ENCODE results near the gene PPHLN1. TPM values are rescaled to one million over a fixed set of nuclear protein-coding genes. Genes with fewer than 3 reads are reported as not detected.

Gene PPHLN1
- total and polyA plus RNA-seq, 2 of the 8 experiments (the other 6 are each of a cell fraction or from before 2014, with no cell fraction given) = 34.3 to 71.6 TPM

DNA sequence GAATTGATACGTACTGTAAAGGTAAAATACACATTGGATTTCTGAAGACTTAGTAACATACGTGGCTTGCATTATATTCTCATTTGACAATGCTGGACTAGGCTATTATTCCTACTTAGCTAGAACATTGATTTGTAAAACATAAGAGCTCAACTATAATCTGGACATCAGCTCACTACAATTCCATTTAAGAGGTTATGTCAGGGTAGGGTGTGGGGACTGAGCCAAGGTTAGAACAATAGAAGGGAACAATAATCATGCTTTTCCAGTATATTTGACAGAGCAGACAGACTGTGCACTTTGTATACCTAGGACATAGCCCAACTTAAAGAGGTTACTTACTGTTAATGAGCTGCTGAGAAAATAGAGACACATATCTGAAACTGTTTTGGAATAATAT lies 10.9 kb upstream of the PPHLN1 start:
- no peak overlapping the region for H2BK15ac ChIP-seq (ENCODE audit: low read length)
- CTCF ChIA-PET (ENCODE audit: partially characterized antibody) = interaction anchor here (1.4 kb wide), 1 partner anchor 19 kb away, joined by 6 read pairs; no protein-coding TSS in a partner anchor
- H3K4me3 ChIP-seq (ENCODE audit: extremely low read depth in 1 of 4, insufficient read depth in 2 of 4, low read depth in 3 of 4, low read length in 4 of 4) = no peak overlapping the region
- H4K5ac ChIP-seq (ENCODE audit: insufficient read length, low read depth, low read length) = no peak overlapping the region
- H3K9ac ChIP-seq (replicated peaks in 1 of 4; ENCODE audit: extremely low read depth in 1 of 4, low read depth in 3 of 4, low read length in 3 of 4) = no peak overlapping the region
- no peak overlapping the region for H3K14ac ChIP-seq (ENCODE audit: insufficient read length)
- no peak overlapping the region for H4K91ac ChIP-seq (replicated peaks; ENCODE audit: insufficient read length, low read length)
- H3K4me2 ChIP-seq (ENCODE audit: insufficient read depth in 1 of 2, low read depth in 2 of 2, low read length in 2 of 2) = no peak overlapping the region
- H3K36me3 ChIP-seq (ENCODE audit: control insufficient read depth in 2 of 4, insufficient read depth in 4 of 4, low read length in 3 of 4) = peaks cover 0 to 21% (median 4%) of the 10 kb centered on the region in 4 experiments; a peak in 4 of 8 replicates
- H3K79me2 ChIP-seq (ENCODE audit: control insufficient read depth in 1 of 2, insufficient read depth in 2 of 2, low read length in 2 of 2) = no peaks in the 10 kb centered on the region
- no peaks in the 10 kb centered on the region for H3K9me3 ChIP-seq (ENCODE audit: insufficient read depth in 2 of 2, low read depth in 1 of 2, low read length in 1 of 2)
- H4K20me1 ChIP-seq (replicated peaks in 1 of 2; ENCODE audit: control insufficient read depth in 1 of 2, insufficient read depth in 2 of 2, low read length in 2 of 2) = no peaks in the 10 kb centered on the region
- DNase-seq (ENCODE audit: low read depth in 1 of 2, low spot score in 2 of 2) = no peak
- no peak overlapping the region for H2AK5ac ChIP-seq (ENCODE audit: low read depth, low read length)
- H3K27ac ChIP-seq (ENCODE audit: low read depth, low read length) = no peak overlapping the region
- no peak overlapping the region for H3K18ac ChIP-seq (ENCODE audit: extremely low read depth, low read length)
- 85% methylated on average over 2 of the region's 2 CpGs; no CpG with 5 or more reads in 1 of the 2 experiments for WGBS, 2 experiments (ENCODE audit: extremely low coverage in 1 of 2, insufficient coverage in 1 of 2, insufficient read length in 1 of 2, insufficient replicate concordance in 2 of 2, low coverage in 1 of 2, low lambda C conversion rate in 2 of 2, missing lambda C conversion rate in 1 of 2)
- no peak overlapping the region for H3K4ac ChIP-seq (replicated peaks; ENCODE audit: insufficient read length, low read depth, low read length)
- no peak overlapping the region for H3K56ac ChIP-seq (replicated peaks; ENCODE audit: insufficient read length, low read depth, low read length)
- no peaks in the 10 kb centered on the region for H3K27me3 ChIP-seq (replicated peaks in 1 of 4; ENCODE audit: control insufficient read depth in 3 of 4, extremely low read depth in 1 of 4, insufficient read depth in 3 of 4, low read length in 3 of 4)
- H2BK12ac ChIP-seq (ENCODE audit: low read depth, low read length) = no peak overlapping the region
- H3K23me2 ChIP-seq (ENCODE audit: low read depth, low read length) = no peaks in the 10 kb centered on the region
- H3K4me1 ChIP-seq (replicated peaks in 1 of 4; ENCODE audit: control insufficient read depth in 3 of 4, insufficient read depth in 4 of 4, low read length in 3 of 4) = no peaks in the 10 kb centered on the region
- H2AFZ ChIP-seq (ENCODE audit: low read length) = no peak overlapping the region
- H3K79me1 ChIP-seq (ENCODE audit: low read depth, low read length) = no peaks in the 10 kb centered on the region
- POLR2A ChIA-PET (ENCODE audit: partially characterized antibody) = no interaction called here
- H2BK5ac ChIP-seq (ENCODE audit: low read depth, low read length) = no peak overlapping the region
- H2BK20ac ChIP-seq (ENCODE audit: low read length) = no peak overlapping the region
- no peak overlapping the region for H4K8ac ChIP-seq (ENCODE audit: extremely low read depth, insufficient read depth, low read length)
- H3K23ac ChIP-seq (ENCODE audit: insufficient read length) = no peak overlapping the region
- FAIRE-seq = no peak
- H2BK120ac ChIP-seq (replicated peaks; ENCODE audit: low read depth, low read length) = no peak overlapping the region
- TF ChIP-seq TCF12 (IDR thresholded peaks at IDR 0.05; ENCODE audit: low read depth, low read length) = no peak
- TF ChIP-seq RAD21 (IDR thresholded peaks at IDR 0.05 in 1 of 2, conservative IDR thresholded peaks at IDR 0.05 in 1 of 2; ENCODE audit: low read depth in 2 of 2, low read length in 2 of 2) = no peak
- TF ChIP-seq EGR1 (IDR thresholded peaks at IDR 0.05; ENCODE audit: borderline replicate concordance, low read depth, low read length) = no peak
- TF ChIP-seq, protein P1, sequence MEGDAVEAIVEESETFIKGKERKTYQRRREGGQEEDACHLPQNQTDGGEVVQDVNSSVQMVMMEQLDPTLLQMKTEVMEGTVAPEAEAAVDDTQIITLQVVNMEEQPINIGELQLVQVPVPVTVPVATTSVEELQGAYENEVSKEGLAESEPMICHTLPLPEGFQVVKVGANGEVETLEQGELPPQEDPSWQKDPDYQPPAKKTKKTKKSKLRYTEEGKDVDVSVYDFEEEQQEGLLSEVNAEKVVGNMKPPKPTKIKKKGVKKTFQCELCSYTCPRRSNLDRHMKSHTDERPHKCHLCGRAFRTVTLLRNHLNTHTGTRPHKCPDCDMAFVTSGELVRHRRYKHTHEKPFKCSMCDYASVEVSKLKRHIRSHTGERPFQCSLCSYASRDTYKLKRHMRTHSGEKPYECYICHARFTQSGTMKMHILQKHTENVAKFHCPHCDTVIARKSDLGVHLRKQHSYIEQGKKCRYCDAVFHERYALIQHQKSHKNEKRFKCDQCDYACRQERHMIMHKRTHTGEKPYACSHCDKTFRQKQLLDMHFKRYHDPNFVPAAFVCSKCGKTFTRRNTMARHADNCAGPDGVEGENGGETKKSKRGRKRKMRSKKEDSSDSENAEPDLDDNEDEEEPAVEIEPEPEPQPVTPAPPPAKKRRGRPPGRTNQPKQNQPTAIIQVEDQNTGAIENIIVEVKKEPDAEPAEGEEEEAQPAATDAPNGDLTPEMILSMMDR (IDR thresholded peaks at IDR 0.05; ENCODE audit: control extremely low read depth in 1 of 3, insufficient read depth in 1 of 3, low read depth in 1 of 3, low read length in 3 of 3) = no peak
- TF ChIP-seq GTF2F1 (IDR thresholded peaks at IDR 0.05; ENCODE audit: borderline replicate concordance, low read depth, low read length) = no peak
- TF ChIP-seq CREB1 (IDR thresholded peaks at IDR 0.05) = no peak
- TF ChIP-seq SP1 (IDR thresholded peaks at IDR 0.05; ENCODE audit: low read depth, low read length) = no peak
- no peak for TF ChIP-seq POU5F1 (IDR thresholded peaks at IDR 0.05; ENCODE audit: low read depth, low read length)
- TF ChIP-seq MAFK (IDR thresholded peaks at IDR 0.05; ENCODE audit: low read depth, low read length) = no peak
- TF ChIP-seq RFX5 (IDR thresholded peaks at IDR 0.05; ENCODE audit: borderline replicate concordance, low read depth, low read length) = no peak
- TF ChIP-seq SP4 (IDR thresholded peaks at IDR 0.05; ENCODE audit: low read length) = no peak
- no peak for TF ChIP-seq SUZ12 (IDR thresholded peaks at IDR 0.05; ENCODE audit: low read length)
- TF ChIP-seq TAF7 (optimal IDR thresholded peaks at IDR 0.05; ENCODE audit: borderline replicate concordance, low read depth, low read length) = no peak

Measured in H1 (cell line).